ENCODE data around the gene ERC2. TPM values are rescaled to one million over a fixed set of nuclear protein-coding genes. Genes with fewer than 3 reads are reported as not detected.
"Not testable (repeated sequence)": the region's sequence is repeated elsewhere in the genome, so short reads cannot be mapped to it uniquely, and the experiment has no call there.

Gene ERC2
- total RNA-seq, 2 donors from 2014 or later, result 0.14 TPM; not detected in 1

- intact Hi-C loops (cut with DNase I, micrococcal nuclease), result no loop called here
- no peak for ATAC-seq
These were observed 177.9 kb downstream of the ERC2 start for GRCh38 chr3:56290374-56290773.

GRCh38 chr3:56288258-56288657, 180.0 kb downstream of the ERC2 start:
- DNase-seq (no peak), ATAC-seq (no peak)
- intact Hi-C loops (cut with DNase I, micrococcal nuclease), result no loop called here

More at GRCh38 chr3:56290374-56290773, 177.9 kb downstream of the ERC2 start:
- no peak for DNase-seq

- DNase-seq (no peak), ATAC-seq (no peak)
- intact Hi-C loops (cut with DNase I, micrococcal nuclease), result no loop called here
These were observed 185.9 kb downstream of the ERC2 start for GRCh38 chr3:56282341-56282740.

- DNase-seq (no peak), ATAC-seq (no peak)
- intact Hi-C loops (cut with DNase I, micrococcal nuclease), result no loop called here
These were observed 191.0 kb downstream of the ERC2 start for GRCh38 chr3:56277236-56277635.

GRCh38 chr3:56275120-56275519, 193.1 kb downstream of the ERC2 start:
- no peak for ATAC-seq
- no peak for DNase-seq
- intact Hi-C loops (cut with DNase I, micrococcal nuclease), result no loop called here

- ATAC-seq, result no peak
- DNase-seq, result no peak
- intact Hi-C loops (cut with DNase I, micrococcal nuclease), result no loop called here
These were observed 198.3 kb downstream of the ERC2 start for GRCh38 chr3:56269755-56270535.

GRCh38 chr3:56268616-56269383, 199.5 kb downstream of the ERC2 start:
- intact Hi-C loops (cut with DNase I, micrococcal nuclease), result no loop called here
- no peak for DNase-seq
- no peak for ATAC-seq

GRCh38 chr3:56261852-56262251, 206.4 kb downstream of the ERC2 start:
- DNase-seq; ATAC-seq; intact Hi-C loops (cut with DNase I, micrococcal nuclease): not testable (repeated sequence)

GRCh38 chr3:56260262-56260661, 208.0 kb downstream of the ERC2 start:
- intact Hi-C loops (cut with DNase I, micrococcal nuclease), result no loop called here
- ATAC-seq, result no peak
- no peak for DNase-seq

GRCh38 chr3:56257826-56258225, 210.4 kb downstream of the ERC2 start:
- intact Hi-C loops (cut with DNase I, micrococcal nuclease), result loop anchor here in 1 of 2 donors (10.0 kb wide), 1 partner anchor 1403 kb away; no protein-coding TSS in a partner anchor
- ATAC-seq (no peak), DNase-seq (no peak)

- ATAC-seq, result no peak
- no peak for DNase-seq
- intact Hi-C loops (cut with DNase I, micrococcal nuclease), result loop anchor here in 1 of 2 donors (10.0 kb wide), 1 partner anchor 1400 kb away; no protein-coding TSS in a partner anchor
These were observed 213.4 kb downstream of the ERC2 start for GRCh38 chr3:56254835-56255234.

- intact Hi-C loops (cut with DNase I, micrococcal nuclease), result loop anchor here in 1 of 2 donors (10.0 kb wide), 1 partner anchor 1399 kb away; no protein-coding TSS in a partner anchor
- ATAC-seq (no peak), DNase-seq (no peak)
These were observed 214.2 kb downstream of the ERC2 start for GRCh38 chr3:56253941-56254665.

- ATAC-seq (no peak), DNase-seq (peak in 1 of 2 donors; percentile 21)
- intact Hi-C loops (cut with DNase I, micrococcal nuclease), result loop anchor here in 1 of 2 donors (10.0 kb wide), 1 partner anchor 1397 kb away; no protein-coding TSS in a partner anchor
These were observed 216.8 kb downstream of the ERC2 start for GRCh38 chr3:56251343-56251945.

- intact Hi-C loops (cut with DNase I, micrococcal nuclease), result loop anchor here in 1 of 2 donors (10.0 kb wide), 1 partner anchor 763 kb away; the partner anchor contains the start of gene WNT5A
- ATAC-seq, result no peak
- DNase-seq, result no peak
These were observed 220.2 kb downstream of the ERC2 start for GRCh38 chr3:56248021-56248420.

GRCh38 chr3:56238299-56238698, 230.0 kb downstream of the ERC2 start:
- DNase-seq, result no peak
- intact Hi-C loops (cut with DNase I, micrococcal nuclease), result no loop called here
- no peak for ATAC-seq

GRCh38 chr3:56233742-56234141, 234.5 kb downstream of the ERC2 start:
- DNase-seq (no peak), ATAC-seq (no peak)
- intact Hi-C loops (cut with DNase I, micrococcal nuclease), result no loop called here

- intact Hi-C loops (cut with DNase I, micrococcal nuclease), result no loop called here
- ATAC-seq, result no peak
- DNase-seq, result no peak
These were observed 239.0 kb downstream of the ERC2 start for GRCh38 chr3:56229311-56229710.

GRCh38 chr3:56222866-56223265, 245.4 kb downstream of the ERC2 start:
- intact Hi-C loops (cut with DNase I, micrococcal nuclease), result no loop called here
- no peak for DNase-seq
- ATAC-seq, result no peak
